Measurements from ENCODE around the gene PTBP1.
A peak's percentile ranks its signal among the peaks of the same experiment; 100 is the strongest.
"Not testable (repeated sequence)": the region's sequence is repeated elsewhere in the genome, so short reads cannot be mapped to it uniquely, and the experiment has no call there.

Gene PTBP1

GRCh38 chr19:849195-849594, 51.9 kb downstream of the PTBP1 start:
- H2BK15ac ChIP-seq (replicated peaks; ENCODE audit: low read depth); H3K23ac ChIP-seq (ENCODE audit: low read length); H3K27ac ChIP-seq (ENCODE audit: low read depth, low read length); H2BK5ac ChIP-seq (ENCODE audit: low read length); H3K27me3 ChIP-seq (ENCODE audit: insufficient read depth, low read length, poor library complexity); H4K8ac ChIP-seq (ENCODE audit: low read depth, low read length); H3K36me3 ChIP-seq (ENCODE audit: control insufficient read depth, insufficient read depth, low read length); H3K79me2 ChIP-seq (ENCODE audit: control insufficient read depth, insufficient read depth, low read length); H3K4me1 ChIP-seq (ENCODE audit: control insufficient read depth, low read depth, low read length); H3K4me2 ChIP-seq (ENCODE audit: low read length); H3K56ac ChIP-seq (ENCODE audit: low read length); H2BK120ac ChIP-seq (ENCODE audit: low read depth, low read length); H3K9ac ChIP-seq (ENCODE audit: low read length); H3K18ac ChIP-seq (ENCODE audit: low read length); H3K4me3 ChIP-seq (ENCODE audit: low read length); H3K4ac ChIP-seq (ENCODE audit: low read depth, low read length); H2AK5ac ChIP-seq (ENCODE audit: low read length); H3K79me1 ChIP-seq (ENCODE audit: low read length); DNase-seq; H4K5ac ChIP-seq (ENCODE audit: low read length): not testable (repeated sequence)
- no CpG with 5 or more reads among the region's 8 CpGs for WGBS (ENCODE audit: extremely low coverage, insufficient coverage, low lambda C conversion rate)

- H3K36me3 ChIP-seq (ENCODE audit: control insufficient read depth, insufficient read depth, low read length), result no peaks in the 10 kb centered on the region
- H4K5ac ChIP-seq (ENCODE audit: low read length), result no peak overlapping the region
- H3K56ac ChIP-seq (ENCODE audit: low read length), result no peak overlapping the region
- no peak overlapping the region for H3K18ac ChIP-seq (ENCODE audit: low read length)
- DNase-seq, result peak; percentile 45
- no peak overlapping the region for H3K4ac ChIP-seq (ENCODE audit: low read depth, low read length)
- H3K27me3 ChIP-seq (ENCODE audit: insufficient read depth, low read length, poor library complexity), result no peaks in the 10 kb centered on the region
- no peak overlapping the region for H3K27ac ChIP-seq (ENCODE audit: low read depth, low read length)
- H3K23ac ChIP-seq (ENCODE audit: low read length), result no peak overlapping the region
- H3K4me3 ChIP-seq (ENCODE audit: low read length), result no peak overlapping the region
- H4K8ac ChIP-seq (ENCODE audit: low read depth, low read length), result no peak overlapping the region
- no peaks in the 10 kb centered on the region for H3K79me1 ChIP-seq (ENCODE audit: low read length)
- no peak overlapping the region for H2BK15ac ChIP-seq (replicated peaks; ENCODE audit: low read depth)
- H2BK5ac ChIP-seq (ENCODE audit: low read length), result no peak overlapping the region
- H2AK5ac ChIP-seq (ENCODE audit: low read length), result no peak overlapping the region
- no peak overlapping the region for H3K4me2 ChIP-seq (ENCODE audit: low read length)
- no peaks in the 10 kb centered on the region for H3K79me2 ChIP-seq (ENCODE audit: control insufficient read depth, insufficient read depth, low read length)
- H3K9ac ChIP-seq (ENCODE audit: low read length), result no peak overlapping the region
- H3K4me1 ChIP-seq (ENCODE audit: control insufficient read depth, low read depth, low read length), result no peaks in the 10 kb centered on the region
- no CpG with 5 or more reads among the region's 28 CpGs for WGBS (ENCODE audit: extremely low coverage, insufficient coverage, low lambda C conversion rate)
- no peak overlapping the region for H2BK120ac ChIP-seq (ENCODE audit: low read depth, low read length)
Measured at GRCh38 chr19:850221-850978, 53.1 kb downstream of the PTBP1 start.

GRCh38 chr19:850979-851335, 53.7 kb downstream of the PTBP1 start:
- Histone ChIP-seq H3K4me3 (ENCODE audit: low read length) (no peak overlapping the region), H3K9ac (ENCODE audit: low read length) (no peak overlapping the region), H3K18ac (ENCODE audit: low read length) (no peak overlapping the region), H2BK5ac (ENCODE audit: low read length) (no peak overlapping the region), H4K8ac (ENCODE audit: low read depth, low read length) (no peak overlapping the region), H3K27me3 (ENCODE audit: insufficient read depth, low read length, poor library complexity) (no peaks in the 10 kb centered on the region), H3K4ac (ENCODE audit: low read depth, low read length) (no peak overlapping the region), H3K23ac (ENCODE audit: low read length) (no peak overlapping the region), H3K4me1 (ENCODE audit: control insufficient read depth, low read depth, low read length) (no peaks in the 10 kb centered on the region), H2BK120ac (ENCODE audit: low read depth, low read length) (no peak overlapping the region), H3K79me1 (ENCODE audit: low read length) (no peaks in the 10 kb centered on the region), H3K36me3 (ENCODE audit: control insufficient read depth, insufficient read depth, low read length) (no peaks in the 10 kb centered on the region), H3K4me2 (ENCODE audit: low read length) (no peak overlapping the region), H3K79me2 (ENCODE audit: control insufficient read depth, insufficient read depth, low read length) (no peaks in the 10 kb centered on the region), H4K5ac (ENCODE audit: low read length) (no peak overlapping the region), H2AK5ac (ENCODE audit: low read length) (no peak overlapping the region), H3K56ac (ENCODE audit: low read length) (no peak overlapping the region), H2BK15ac (replicated peaks; ENCODE audit: low read depth) (no peak overlapping the region), H3K27ac (ENCODE audit: low read depth, low read length) (no peak overlapping the region)
- no CpG with 5 or more reads among the region's 13 CpGs for WGBS (ENCODE audit: extremely low coverage, insufficient coverage, low lambda C conversion rate)
- DNase-seq, result no peak

GRCh38 chr19:852136-853013, 55.1 kb downstream of the PTBP1 start, which contains the start of gene ELANE:
ELANE (plus strand) TSS chr19:852303; CDS start chr19:852329, 26 bp downstream.
- no peak within 1 kb of the TSS for H2BK120ac ChIP-seq (ENCODE audit: low read depth, low read length)
- DNase-seq, result no peak
- no peak within 1 kb of the TSS for H3K4me2 ChIP-seq (ENCODE audit: low read length)
- H3K23ac ChIP-seq (ENCODE audit: low read length), result no peak within 1 kb of the TSS
- no peaks in the 10 kb centered on the region for H3K27me3 ChIP-seq (ENCODE audit: insufficient read depth, low read length, poor library complexity)
- no peak within 1 kb of the TSS for H4K5ac ChIP-seq (ENCODE audit: low read length)
- no peak within 1 kb of the TSS for H4K8ac ChIP-seq (ENCODE audit: low read depth, low read length)
- no peaks in the 10 kb centered on the region for H3K79me2 ChIP-seq (ENCODE audit: control insufficient read depth, insufficient read depth, low read length)
- H3K18ac ChIP-seq (ENCODE audit: low read length), result no peak within 1 kb of the TSS
- no peaks in the 10 kb centered on the region for H3K79me1 ChIP-seq (ENCODE audit: low read length)
- H3K56ac ChIP-seq (ENCODE audit: low read length), result no peak within 1 kb of the TSS
- H2AK5ac ChIP-seq (ENCODE audit: low read length), result no peak within 1 kb of the TSS
- no peak within 1 kb of the TSS for H2BK5ac ChIP-seq (ENCODE audit: low read length)
- no CpG with 5 or more reads among the region's 55 CpGs for WGBS (ENCODE audit: extremely low coverage, insufficient coverage, low lambda C conversion rate)
- H3K4me3 ChIP-seq (ENCODE audit: low read length), result no peak within 1 kb of the TSS
- H3K36me3 ChIP-seq (ENCODE audit: control insufficient read depth, insufficient read depth, low read length), result no peaks in the 10 kb centered on the region
- no peak within 1 kb of the TSS for H3K9ac ChIP-seq (ENCODE audit: low read length)
- no peak within 1 kb of the TSS for H3K4ac ChIP-seq (ENCODE audit: low read depth, low read length)
- H3K27ac ChIP-seq (ENCODE audit: low read depth, low read length), result no peak within 1 kb of the TSS
- no peaks in the 10 kb centered on the region for H3K4me1 ChIP-seq (ENCODE audit: control insufficient read depth, low read depth, low read length)
- H2BK15ac ChIP-seq (replicated peaks; ENCODE audit: low read depth), result no peak within 1 kb of the TSS

GRCh38 chr19:853014-853585, 55.8 kb downstream of the PTBP1 start:
- Histone ChIP-seq H3K9ac (ENCODE audit: low read length) (no peak overlapping the region), H3K79me2 (ENCODE audit: control insufficient read depth, insufficient read depth, low read length) (no peaks in the 10 kb centered on the region), H3K27me3 (ENCODE audit: insufficient read depth, low read length, poor library complexity) (no peaks in the 10 kb centered on the region), H2BK5ac (ENCODE audit: low read length) (no peak overlapping the region), H3K4ac (ENCODE audit: low read depth, low read length) (no peak overlapping the region), H2BK120ac (ENCODE audit: low read depth, low read length) (no peak overlapping the region), H3K27ac (ENCODE audit: low read depth, low read length) (no peak overlapping the region), H3K36me3 (ENCODE audit: control insufficient read depth, insufficient read depth, low read length) (no peaks in the 10 kb centered on the region), H3K79me1 (ENCODE audit: low read length) (no peaks in the 10 kb centered on the region), H3K23ac (ENCODE audit: low read length) (no peak overlapping the region), H2BK15ac (replicated peaks; ENCODE audit: low read depth) (no peak overlapping the region), H3K4me3 (ENCODE audit: low read length) (no peak overlapping the region), H3K4me2 (ENCODE audit: low read length) (no peak overlapping the region), H3K4me1 (ENCODE audit: control insufficient read depth, low read depth, low read length) (no peaks in the 10 kb centered on the region), H2AK5ac (ENCODE audit: low read length) (no peak overlapping the region), H3K56ac (ENCODE audit: low read length) (no peak overlapping the region), H4K8ac (ENCODE audit: low read depth, low read length) (no peak overlapping the region), H4K5ac (ENCODE audit: low read length) (no peak overlapping the region), H3K18ac (ENCODE audit: low read length) (no peak overlapping the region)
- WGBS (ENCODE audit: extremely low coverage, insufficient coverage, low lambda C conversion rate), result no CpG with 5 or more reads among the region's 67 CpGs
- no peak for DNase-seq
